Aorta (tissue), 5 donors: ENCODE data around the gene RAB25. TPM values are rescaled to one million over a fixed set of nuclear protein-coding genes. Genes with fewer than 3 reads are reported as not detected.

Experiments
- ATAC-seq: fragments of 200-7000 bp; cut with Tn5 transposase; one replicate; pipeline ENCODE4 v1.9.1; 2022; ENCODE audit warnings: moderate library complexity; ENCODE audit not compliant: low FRiP score
- DNase-seq, 2 donors: peaks; one replicate each; pipeline ENCODE4 v3.0.0-alpha.2; 2020
- H3K27ac ChIP-seq, 2 donors: one replicate each; pipeline ENCODE4 v1.5.1; 2013; ENCODE audit warnings: low read length in 2 of 2, mild to moderate bottlenecking in 2 of 2, moderate library complexity in 2 of 2, control low read depth in 1 of 2, inconsistent platforms in 1 of 2, low read depth in 1 of 2
- H3K27me3 ChIP-seq, 2 donors: one replicate each; pipeline ENCODE4 v1.6.1; 2013; ENCODE audit warnings: control low read depth in 1 of 2, low read length in 1 of 2, mild to moderate bottlenecking in 1 of 2, moderate library complexity in 1 of 2; ENCODE audit not compliant: insufficient read depth in 2 of 2, control insufficient read depth in 1 of 2
- H3K36me3 ChIP-seq, 2 donors: one replicate each; pipeline ENCODE4 v1.6.1; 2013; ENCODE audit warnings: control low read depth in 1 of 2, low read length in 1 of 2, mild to moderate bottlenecking in 1 of 2; ENCODE audit not compliant: insufficient read depth in 2 of 2, control insufficient read depth in 1 of 2
- H3K4me1 ChIP-seq, 2 donors: one replicate each; pipeline ENCODE4 v1.6.1; 2013; ENCODE audit warnings: low read length in 2 of 2, control low read depth in 1 of 2, mild to moderate bottlenecking in 1 of 2, moderate library complexity in 1 of 2; ENCODE audit not compliant: insufficient read depth in 2 of 2, control insufficient read depth in 1 of 2
- H3K4me3 ChIP-seq, 2 donors: one replicate each; pipeline ENCODE4 v1.5.1; 2013; ENCODE audit warnings: low read length in 2 of 2, control low read depth in 1 of 2, mild to moderate bottlenecking in 1 of 2
- H3K9me3 ChIP-seq: one replicate; pipeline ENCODE4 v1.6.1; 2013; ENCODE audit warnings: mild to moderate bottlenecking, low read length; ENCODE audit not compliant: control insufficient read depth
- WGBS, 2 donors: extraction: QIAGEN DNeasy Blood & Tissue Kit; methylation state at CpG; one replicate each; pipeline ENCODE4 v1.1.7; 2013; 5-methylcytosine and 5-hydroxymethylcytosine counted together
- intact Hi-C, 2 donors: fragments of 100-400 bp; cut with DNase I; formaldehyde crosslinking; loops; one replicate each; pipeline versions ENCODE4 v1.14.2 to v1.15.0; 2022
- long read RNA-seq, 2 donors: library from polyadenylated mRNA; unstranded; transcript quantifications; one replicate each; pipeline ENCODE4 v2.0.0, GENCODE V29; 2020 to 2021
- polyA plus RNA-seq, 2 donors: library from polyadenylated mRNA; stranded (reverse); fragments of 200-250 nt; gene quantifications; one replicate each; pipeline ENCODE4 v1.2.3, GENCODE V29; 2013
- total RNA-seq, 2 donors: library from RNA; stranded (reverse); fragmentation: NEBNext Ultra II Directional; extraction: Animal tissue kit (Norgen Biotek cat#: 25700); gene quantifications; one replicate each; pipeline ENCODE4 v1.2.1, GENCODE V29; 2021
- donor health status: healthy with polysubstance abuse.
- donor health status: Bipolar disorder and iron deficiency.
- donor health status: DM: no; HTN: no; CAD: no.
- donor health status: DM: no; HTN: no; CAD: no.
- donor health status: DM: yes; HTN: yes; CAD: no.

The RAB25 gene
- total RNA-seq (not detected), polyA plus RNA-seq (10 to 100 TPM in 1 of 2 donors, 1 to 10 TPM in 1; 1.5 to 32.4 TPM)
- long read RNA-seq, donor 1: 0 reads
- long read RNA-seq, donor 2: 0 reads

DNA sequence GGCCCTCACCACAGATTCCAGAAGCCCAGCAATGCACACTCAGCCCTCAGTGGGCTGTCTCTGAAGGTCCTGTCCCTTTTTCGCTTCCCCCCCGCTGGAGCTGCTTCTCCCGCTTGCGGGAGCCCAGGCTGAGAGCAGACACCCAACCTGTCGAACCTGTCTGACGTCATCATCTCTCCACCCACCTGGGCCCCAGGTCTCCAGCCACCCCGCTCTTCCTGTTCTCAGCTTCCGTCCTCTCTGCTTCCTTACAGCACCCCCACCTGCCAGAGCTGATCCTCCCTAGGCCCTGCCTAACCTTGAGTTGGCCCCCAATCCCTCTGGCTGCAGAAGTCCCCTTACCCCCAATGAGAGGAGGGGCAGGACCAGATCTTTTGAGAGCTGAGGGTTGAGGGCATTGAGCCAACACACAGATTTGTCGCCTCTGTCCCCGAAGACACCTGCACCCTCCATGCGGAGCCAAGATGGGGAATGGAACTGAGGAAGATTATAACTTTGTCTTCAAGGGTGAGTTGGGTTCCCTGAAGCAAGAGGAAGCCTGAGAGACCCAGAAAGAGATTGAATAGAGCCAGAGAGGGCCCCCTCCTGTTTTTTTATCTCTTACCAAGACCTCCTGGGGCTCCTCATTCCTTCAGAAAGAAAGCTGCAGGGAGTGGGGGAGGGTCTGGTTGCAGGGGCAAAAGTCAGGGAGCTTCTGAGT, at the start of gene RAB25:
RAB25 (plus strand) TSS at position 224 of the 700 bp plus-strand sequence; CDS start at position 465, 241 bp downstream.
- intact Hi-C loops: no loop called here
- Histone ChIP-seq H3K4me1 (no peaks in the 10 kb centered on the region), H3K27me3 (no peaks in the 10 kb centered on the region), H3K4me3 (no peak within 1 kb of the TSS), H3K36me3 (no peaks in the 10 kb centered on the region), H3K9me3 (no peaks in the 10 kb centered on the region), H3K27ac (no peak within 1 kb of the TSS)
- no peak for DNase-seq
- WGBS, 2 donors: 47 to 50% methylated on average over 11 of the region's 11 CpGs
- ATAC-seq: no peak

DNA sequence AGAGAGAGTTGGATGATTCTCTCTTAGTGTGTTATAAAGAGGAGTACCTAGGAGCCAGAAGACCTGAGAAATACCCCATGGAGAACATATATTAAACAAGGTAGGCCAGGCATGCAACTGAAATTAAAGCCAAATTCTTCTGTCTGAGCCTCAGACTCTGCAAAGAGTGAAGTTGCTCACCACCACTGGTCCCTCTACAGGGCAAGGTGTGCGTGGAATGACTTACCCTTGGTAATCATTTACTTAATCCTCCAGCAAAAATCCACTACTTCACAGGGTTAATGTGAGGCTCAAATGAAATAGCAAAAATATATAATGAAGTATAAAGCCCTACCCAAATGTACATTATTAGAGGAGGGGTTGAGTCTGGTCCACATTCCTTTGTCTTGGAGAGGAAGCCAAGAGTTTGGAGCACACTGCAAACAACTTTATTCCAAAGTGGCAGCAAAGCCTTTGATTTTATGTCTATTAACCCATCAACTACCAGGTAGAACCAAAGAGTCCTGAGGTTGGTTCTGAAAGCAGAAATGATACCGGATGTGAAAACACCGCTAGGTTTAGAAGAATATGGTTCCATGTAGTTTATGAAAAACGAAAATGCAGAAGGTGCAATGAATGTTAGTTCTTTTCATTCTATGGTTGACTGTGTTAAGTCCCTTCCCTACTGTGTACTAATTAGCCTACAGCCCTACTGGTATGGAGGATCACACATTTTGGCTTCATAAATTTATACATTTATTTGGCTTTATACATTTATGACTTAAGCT, 48.7 kb upstream of the RAB25 start:
- intact Hi-C loops: no loop called here

DNA sequence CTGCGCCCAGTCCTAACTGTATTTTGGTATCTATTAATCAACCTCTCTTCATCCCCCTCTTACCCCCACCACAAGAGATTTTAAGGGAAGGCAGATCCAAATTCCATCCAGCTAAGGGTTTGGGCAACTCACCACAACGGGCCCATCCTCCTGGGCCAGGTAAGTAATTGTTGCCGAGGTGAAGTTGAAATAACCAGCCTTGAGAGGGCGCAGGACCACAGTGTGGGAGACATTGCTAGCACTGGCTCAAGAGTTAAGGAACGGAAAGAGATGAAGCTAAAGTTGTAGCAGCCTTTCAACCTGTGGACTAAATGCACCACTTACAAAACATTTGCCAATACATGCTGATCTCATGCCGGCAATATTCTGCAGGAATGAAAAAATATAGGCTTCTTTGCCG, 46.1 kb upstream of the RAB25 start:
- H3K9me3 ChIP-seq: no peaks in the 10 kb centered on the region
- DNase-seq: no peak
- intact Hi-C loops: no loop called here
- H3K27ac ChIP-seq: no peak overlapping the region
- 91 to 94% methylated on average over 7 of the region's 7 CpGs for whole genome bisulfite sequencing, 2 donors
- no peak for ATAC-seq
- no peaks in the 10 kb centered on the region for H3K4me1 ChIP-seq
- H3K4me3 ChIP-seq: no peak overlapping the region
- H3K36me3 ChIP-seq: peaks cover 9 to 10% of the 10 kb centered on the region in 2 donors
- H3K27me3 ChIP-seq: no peaks in the 10 kb centered on the region

More for the DNA sequence above, 48.7 kb upstream of the RAB25 start:
- no peaks in the 10 kb centered on the region for H3K9me3 ChIP-seq
- H3K4me3 ChIP-seq: no peak overlapping the region
- H3K27me3 ChIP-seq: no peaks in the 10 kb centered on the region
- ATAC-seq (no peak), DNase-seq (no peak)
- peaks cover 9 to 14% of the 10 kb centered on the region in 2 donors for H3K36me3 ChIP-seq
- no peaks in the 10 kb centered on the region for H3K4me1 ChIP-seq
- H3K27ac ChIP-seq: no peak overlapping the region
- 90 to 94% methylated on average over 4 of the region's 4 CpGs for WGBS, 2 donors

DNA sequence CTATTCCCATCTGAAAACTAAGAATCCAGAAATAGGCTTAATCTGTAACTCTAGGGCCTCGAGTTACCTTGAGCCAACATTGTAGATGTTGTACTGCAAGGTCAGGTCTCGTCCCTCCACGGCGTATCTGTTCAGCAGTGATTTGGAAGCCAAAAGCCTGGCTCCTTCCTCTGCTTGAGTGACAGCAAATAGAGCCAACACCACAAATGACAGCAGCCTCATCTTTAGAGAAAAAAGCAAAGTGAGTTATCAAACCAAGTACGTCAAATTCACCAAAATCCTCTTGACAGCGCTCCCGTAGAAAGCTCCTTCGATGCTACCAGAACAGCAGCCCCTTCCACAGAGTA, 41.0 kb upstream of the RAB25 start:
- ATAC-seq: no peak
- no peak for DNase-seq
- 33 to 36% methylated on average over 8 of the region's 8 CpGs for WGBS, 2 donors
- no peaks in the 10 kb centered on the region for H3K4me1 ChIP-seq
- peaks cover 1 to 3% of the 10 kb centered on the region in 2 donors for H3K36me3 ChIP-seq
- intact Hi-C loops: no loop called here
- no peaks in the 10 kb centered on the region for H3K9me3 ChIP-seq
- peak overlapping the region; percentile 81 to 82 for H3K4me3 ChIP-seq
- H3K27me3 ChIP-seq: no peaks in the 10 kb centered on the region
- no peak overlapping the region for H3K27ac ChIP-seq

DNA sequence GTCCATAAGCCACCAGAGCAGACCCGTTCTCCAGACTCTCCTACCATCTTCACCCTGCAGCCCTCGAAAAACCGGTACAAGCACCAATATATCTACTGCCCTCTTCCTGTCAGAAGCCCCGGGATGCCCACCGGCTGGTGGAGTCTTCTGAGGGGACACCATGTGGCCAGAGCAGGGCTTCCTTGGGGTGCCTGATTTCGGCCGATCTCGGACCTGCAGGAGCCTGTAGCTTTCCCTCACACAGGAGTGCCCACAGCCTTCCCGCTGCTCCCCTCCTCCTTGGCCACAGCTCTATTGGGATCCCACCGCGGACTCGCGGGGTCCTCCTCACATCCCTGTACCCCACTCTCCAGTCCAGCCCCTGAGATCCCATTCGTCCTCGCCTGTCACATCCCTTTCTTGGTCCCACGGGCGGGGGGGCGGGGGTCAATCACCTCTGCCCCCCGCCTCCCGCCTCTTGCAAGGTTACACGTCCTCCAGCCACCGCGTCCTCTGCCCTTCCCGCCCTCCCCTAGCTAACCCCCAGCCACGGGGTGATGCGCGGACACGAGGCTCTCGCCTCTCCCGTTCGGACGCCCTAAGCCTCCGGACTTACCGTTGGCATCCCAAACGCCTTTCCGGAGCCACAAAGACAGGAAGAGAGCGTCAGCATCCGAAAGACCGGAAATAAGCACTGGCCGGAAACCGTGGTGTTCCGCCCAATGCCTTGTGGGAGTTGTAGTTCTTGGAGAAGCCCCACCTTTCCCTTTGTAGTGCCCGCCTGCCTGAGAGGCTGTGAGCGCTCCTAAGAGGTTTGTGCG, 40.5 kb upstream of the RAB25 start, which contains the start of gene SSR2:
SSR2 (minus strand) TSS at position 659 of the 800 bp plus-strand sequence. CDS start 784 bp downstream, outside the sequence.
- Histone ChIP-seq H3K36me3 (peaks cover 1 to 3% of the 10 kb centered on the region in 2 donors), H3K4me1 (no peaks in the 10 kb centered on the region), H3K27ac (peak within 1 kb of the TSS in 1 of 2 donors; percentile 65), H3K4me3 (peak within 1 kb of the TSS; percentile 81 to 82), H3K27me3 (no peaks in the 10 kb centered on the region), H3K9me3 (no peaks in the 10 kb centered on the region)
- DNase-seq: peak; percentile 91 to 92
- intact Hi-C loops: no loop called here
- 1% methylated on average over 45 of the region's 45 CpGs for whole genome bisulfite sequencing, 2 donors
- peak; percentile 96 for ATAC-seq

DNA sequence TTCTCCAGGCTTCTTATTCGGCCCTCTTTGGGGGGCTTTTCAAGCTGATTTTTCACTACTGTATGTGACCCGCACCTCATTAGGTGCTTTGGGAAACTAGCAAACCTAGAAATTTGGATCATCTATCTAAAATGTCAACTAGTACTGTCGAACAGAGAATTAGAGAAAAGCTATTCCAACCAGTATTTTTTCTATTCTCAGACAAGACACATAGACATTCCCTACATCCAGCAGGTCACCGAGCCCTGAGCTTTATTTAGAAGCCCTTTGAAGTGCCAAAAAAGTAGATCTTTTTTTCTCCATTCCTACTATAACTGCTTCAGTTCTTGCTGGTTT, 39.9 kb upstream of the RAB25 start:
- ATAC-seq (no peak), DNase-seq (no peak)
- no peaks in the 10 kb centered on the region for H3K4me1 ChIP-seq
- no peak overlapping the region for H3K27ac ChIP-seq
- peaks cover 1 to 3% of the 10 kb centered on the region in 2 donors for H3K36me3 ChIP-seq
- H3K27me3 ChIP-seq: no peaks in the 10 kb centered on the region
- WGBS, 2 donors: 2% methylated on average over 4 of the region's 4 CpGs
- intact Hi-C loops: no loop called here
- H3K9me3 ChIP-seq: no peaks in the 10 kb centered on the region
- H3K4me3 ChIP-seq: peak overlapping the region in 1 of 2 donors; percentile 81

DNA sequence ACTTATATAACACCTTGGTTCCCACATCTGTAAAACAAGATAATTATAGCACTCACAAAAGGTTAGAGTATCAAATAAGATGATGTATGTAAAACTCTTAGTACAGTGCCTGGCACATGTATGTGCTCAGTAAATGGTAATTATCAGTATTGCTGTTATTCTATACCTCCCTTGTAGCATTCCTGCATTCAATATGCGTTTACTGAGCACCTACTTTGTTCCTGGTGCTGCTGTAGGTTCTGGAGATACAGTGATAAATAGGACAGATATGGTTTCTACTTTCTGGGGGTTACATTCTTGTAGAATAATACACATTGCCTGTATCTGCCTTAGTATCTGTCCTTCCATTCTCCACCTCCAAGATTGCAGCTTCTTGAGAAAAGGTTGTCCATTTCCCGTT, 39.0 kb upstream of the RAB25 start:
- no peak overlapping the region for H3K27ac ChIP-seq
- no peak overlapping the region for H3K4me3 ChIP-seq
- no peak for DNase-seq
- no peaks in the 10 kb centered on the region for H3K27me3 ChIP-seq
- intact Hi-C loops: no loop called here
- H3K36me3 ChIP-seq: peaks cover under 1 to 3% of the 10 kb centered on the region in 2 donors
- H3K9me3 ChIP-seq: no peaks in the 10 kb centered on the region
- WGBS, 2 donors: 67 to 80% methylated on average over 2 of the region's 2 CpGs
- no peaks in the 10 kb centered on the region for H3K4me1 ChIP-seq
- ATAC-seq: no peak

DNA sequence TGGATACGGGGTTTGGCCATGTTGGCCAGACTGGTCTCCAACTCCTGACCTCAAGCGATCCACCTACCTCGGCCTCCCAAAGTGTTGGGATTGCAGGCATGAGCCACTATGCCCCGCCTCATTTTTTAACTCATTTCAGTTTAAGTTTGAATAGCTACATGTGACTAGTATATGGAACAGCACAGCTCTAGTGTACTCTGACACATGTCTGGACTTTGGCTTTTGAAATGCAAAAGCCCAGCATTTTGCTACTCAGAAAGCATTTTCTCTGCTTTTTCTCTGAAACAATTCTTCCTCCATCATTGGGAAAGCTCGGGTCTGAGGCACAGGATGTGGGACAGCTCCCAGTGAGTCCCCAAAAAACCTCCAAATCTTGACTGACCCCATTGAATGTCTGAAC, 36.2 kb upstream of the RAB25 start:
- no peaks in the 10 kb centered on the region for H3K4me1 ChIP-seq
- intact Hi-C loops: no loop called here
- ATAC-seq (no peak), DNase-seq (no peak)
- H3K4me3 ChIP-seq: no peak overlapping the region
- no peaks in the 10 kb centered on the region for H3K27me3 ChIP-seq
- H3K27ac ChIP-seq: no peak overlapping the region
- no peaks in the 10 kb centered on the region for H3K9me3 ChIP-seq
- 76 to 84% methylated on average over 5 of the region's 5 CpGs for WGBS, 2 donors
- H3K36me3 ChIP-seq: no peaks in the 10 kb centered on the region
